GM10248 (cell line): Measurements from ENCODE around the gene BAIAP3.
A peak's percentile ranks its signal among the peaks of the same experiment; 100 is the strongest.

Source experiments
- CTCF ChIA-PET: fragments of 300-600 bp; sonication (Branson Sonifier 250); formaldehyde crosslinking; extraction: SDS; loops from one replicate; lab custom pipeline; 2021; ENCODE audit warnings: antibody characterized with exemption; lab: Yijun Ruan, JAX
- POLR2A ChIA-PET: fragments of 350-650 bp; sonication (Branson Sonifier 250); formaldehyde crosslinking; extraction: SDS; loops from one replicate; lab custom pipeline; 2020; ENCODE audit warnings: antibody characterized with exemption; lab: Yijun Ruan, JAX
- DNase-seq: peaks from one replicate; pipeline ENCODE4 v3.0.0; 2012; ENCODE audit errors: extremely low spot score
- CTCF ChIP-seq: IDR thresholded peaks from 2 replicates; pipeline ENCODE4 v1.5.1; 2012; ENCODE audit warnings: mild to moderate bottlenecking, low read depth; ENCODE audit errors: extremely low read depth, missing control alignments, control extremely low read depth

Gene BAIAP3

GRCh38 chr16:1346422-1347285 lies 13.2 kb downstream of the BAIAP3 start:
- CTCF ChIA-PET = interaction anchor here (0.9 to 1.7 kb wide), 4 partner anchors 9 to 38 kb away, joined by 3 to 6 read pairs (median 4); partner anchors contain the start of gene UBE2I
- DNase-seq = no peak
- POLR2A ChIA-PET = no interaction called here
- TF ChIP-seq CTCF = peak; percentile 12

GRCh38 chr16:1347286-1347855 lies 13.9 kb downstream of the BAIAP3 start:
- ChIA-PET POLR2A (no interaction called here), CTCF (interaction anchor here (0.9 to 1.7 kb wide), 3 partner anchors 10 to 16 kb away, joined by 3 to 6 read pairs (median 5); no protein-coding TSS in a partner anchor)
- no peak for DNase-seq
- TF ChIP-seq CTCF = no peak

DNA sequence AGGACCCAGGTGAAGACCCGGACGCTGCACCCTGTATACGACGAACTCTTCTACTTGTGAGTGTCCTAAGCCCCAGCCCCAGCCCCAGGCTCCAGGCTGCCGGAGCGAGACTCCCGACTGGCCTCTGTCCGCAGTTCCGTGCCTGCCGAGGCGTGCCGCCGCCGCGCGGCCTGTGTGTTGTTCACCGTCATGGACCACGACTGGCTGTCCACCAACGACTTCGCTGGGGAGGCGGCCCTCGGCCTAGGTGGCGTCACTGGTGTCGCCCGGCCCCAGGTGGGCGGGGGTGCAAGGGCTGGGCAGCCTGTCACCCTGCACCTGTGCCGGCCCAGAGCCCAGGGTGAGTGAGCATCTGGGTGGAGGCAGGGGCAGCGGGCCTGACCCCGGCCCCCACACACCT lies 14.5 kb downstream of the BAIAP3 start:
- no peak for DNase-seq
- no peak for TF ChIP-seq CTCF
- CTCF ChIA-PET = interaction anchor here (0.9 to 1.2 kb wide), 2 partner anchors 12 to 16 kb away, joined by 3 to 4 read pairs; no protein-coding TSS in a partner anchor
- POLR2A ChIA-PET = no interaction called here

- CTCF ChIA-PET = interaction anchor here (1.2 to 1.4 kb wide), 2 partner anchors 11 to 15 kb away, joined by 4 to 5 read pairs; no protein-coding TSS in a partner anchor
- no peak for TF ChIP-seq CTCF
- no peak for DNase-seq
Observed at GRCh38 chr16:1348441-1348840, 15.0 kb downstream of the BAIAP3 start.

GRCh38 chr16:1348926-1349325 lies 15.5 kb downstream of the BAIAP3 start:
- no peak for TF ChIP-seq CTCF
- ChIA-PET POLR2A (no interaction called here), CTCF (interaction anchor here (1.2 to 1.5 kb wide), 3 partner anchors 11 to 15 kb away, joined by 4 to 5 read pairs (median 4); no protein-coding TSS in a partner anchor)
- no peak for DNase-seq

More at GRCh38 chr16:1348441-1348840, 15.0 kb downstream of the BAIAP3 start:
- POLR2A ChIA-PET = no interaction called here

DNA sequence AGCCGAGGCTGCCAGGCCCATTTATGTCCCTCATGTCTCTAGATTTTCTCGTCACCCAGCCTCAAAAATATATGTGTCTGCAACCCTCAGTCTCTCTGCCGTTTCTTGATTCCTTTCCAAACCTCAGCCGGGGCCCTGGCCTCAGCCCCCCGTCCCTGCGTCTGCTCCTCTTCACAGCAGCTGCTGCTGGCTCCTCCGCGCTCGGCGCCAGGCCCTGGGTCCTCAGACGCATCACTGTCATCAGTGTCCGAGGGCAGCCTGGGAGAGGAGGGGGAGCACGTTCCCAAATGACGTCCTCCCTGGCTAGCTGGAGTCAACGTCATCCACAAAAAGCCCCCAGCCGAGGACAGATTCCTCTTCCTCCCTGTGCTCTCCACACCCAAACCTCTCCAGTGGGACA lies 15.9 kb downstream of the BAIAP3 start:
- DNase-seq = no peak
- POLR2A ChIA-PET = no interaction called here
- CTCF ChIA-PET = interaction anchor here (0.9 to 1.5 kb wide), 4 partner anchors 12 to 15 kb away, joined by 4 to 5 read pairs (median 4); no protein-coding TSS in a partner anchor
- TF ChIP-seq CTCF = no peak
